Right cardiac atrium (tissue), 5 donors: ENCODE data around the gene LRWD1. TPM values are rescaled to one million over a fixed set of nuclear protein-coding genes. Genes with fewer than 3 reads are reported as not detected.
A peak's percentile ranks its signal among the peaks of the same experiment; 100 is the strongest.

Source experiments
- ATAC-seq, 2 donors: fragments of 200-7000 bp; cut with Tn5 transposase; one replicate each; pipeline versions ENCODE4 v1.8.0 to v1.9.1; 2020; ENCODE audit warnings: moderate library complexity in 2 of 2, mild to moderate bottlenecking in 1 of 2
- DNase-seq, 3 donors: peaks; one replicate each; pipeline ENCODE4 v3.0.0-alpha.2; 2020
- H3K27ac ChIP-seq: one replicate; pipeline ENCODE4 v1.5.1; 2013; ENCODE audit warnings: mild to moderate bottlenecking, low read length, control low read depth, moderate library complexity
- H3K27me3 ChIP-seq: one replicate; pipeline ENCODE4 v1.6.1; 2013; ENCODE audit not compliant: control insufficient read depth, insufficient read depth
- H3K4me1 ChIP-seq: one replicate; pipeline ENCODE4 v1.6.1; 2013; ENCODE audit warnings: low read length; ENCODE audit not compliant: control insufficient read depth, insufficient read depth
- H3K4me3 ChIP-seq: one replicate; pipeline ENCODE4 v1.5.1; 2013; ENCODE audit warnings: low read length, control low read depth
- H3K9me3 ChIP-seq: one replicate; pipeline ENCODE4 v1.6.1; 2013; ENCODE audit warnings: low read length; ENCODE audit not compliant: control insufficient read depth
- WGBS: extraction: QIAGEN DNeasy Blood & Tissue Kit; methylation state at CpG from one replicate; pipeline ENCODE4 v1.1.7; 2013; 5-methylcytosine and 5-hydroxymethylcytosine counted together
- intact Hi-C, 4 donors: fragments of 100-400 bp; cut with DNase I; formaldehyde crosslinking; loops; one replicate each; pipeline versions ENCODE4 v1.11.0 to v1.14.0; 2022 to 2023
- polyA plus RNA-seq: library from polyadenylated mRNA; stranded (reverse); fragments of 200-250 nt; gene quantifications from one replicate; pipeline ENCODE4 v1.2.3, GENCODE V29; 2013
- total RNA-seq, 4 donors: library from RNA; stranded (reverse); fragmentation: NEBNext Ultra II Directional; extraction: Animal tissue kit (Norgen Biotek cat#: 25700); gene quantifications; one replicate each; pipeline ENCODE4 v1.2.1, GENCODE V29; 2021
- donor health status: healthy with polysubstance abuse.
- donor health status: DM: no; HTN: yes; CAD: no.
- donor health status: DM: no; HTN: no; CAD: no.
- donor health status: DM: no; HTN: yes; CAD: no; lungs with severe emphysema.
- donor health status: DM: yes; HTN: yes; CAD: no.

The LRWD1 gene
- total and polyA plus RNA-seq, 5 donors = 8.5 to 14.2 (median 10.4) TPM

GRCh38 chr7:102456327-102456726 lies 8.5 kb upstream of the LRWD1 start:
- Histone ChIP-seq H3K27me3 (no peaks in the 10 kb centered on the region), H3K27ac (no peak overlapping the region), H3K9me3 (no peaks in the 10 kb centered on the region), H3K4me1 (no peaks in the 10 kb centered on the region), H3K4me3 (no peak overlapping the region)
- DNase-seq (peak in 1 of 3 donors; percentile 32), ATAC-seq (no peak)
- intact Hi-C loops = no loop called here
- WGBS = 89% methylated on average over 10 of the region's 10 CpGs

GRCh38 chr7:102457352-102457924 lies 7.3 kb upstream of the LRWD1 start:
- Histone ChIP-seq H3K27ac (no peak overlapping the region), H3K9me3 (no peaks in the 10 kb centered on the region), H3K4me1 (no peaks in the 10 kb centered on the region), H3K27me3 (no peaks in the 10 kb centered on the region), H3K4me3 (no peak overlapping the region)
- intact Hi-C loops = no loop called here
- DNase-seq (peak in 1 of 3 donors; percentile 57), ATAC-seq (no peak)
- WGBS = 92% methylated on average over 40 of the region's 40 CpGs

DNA sequence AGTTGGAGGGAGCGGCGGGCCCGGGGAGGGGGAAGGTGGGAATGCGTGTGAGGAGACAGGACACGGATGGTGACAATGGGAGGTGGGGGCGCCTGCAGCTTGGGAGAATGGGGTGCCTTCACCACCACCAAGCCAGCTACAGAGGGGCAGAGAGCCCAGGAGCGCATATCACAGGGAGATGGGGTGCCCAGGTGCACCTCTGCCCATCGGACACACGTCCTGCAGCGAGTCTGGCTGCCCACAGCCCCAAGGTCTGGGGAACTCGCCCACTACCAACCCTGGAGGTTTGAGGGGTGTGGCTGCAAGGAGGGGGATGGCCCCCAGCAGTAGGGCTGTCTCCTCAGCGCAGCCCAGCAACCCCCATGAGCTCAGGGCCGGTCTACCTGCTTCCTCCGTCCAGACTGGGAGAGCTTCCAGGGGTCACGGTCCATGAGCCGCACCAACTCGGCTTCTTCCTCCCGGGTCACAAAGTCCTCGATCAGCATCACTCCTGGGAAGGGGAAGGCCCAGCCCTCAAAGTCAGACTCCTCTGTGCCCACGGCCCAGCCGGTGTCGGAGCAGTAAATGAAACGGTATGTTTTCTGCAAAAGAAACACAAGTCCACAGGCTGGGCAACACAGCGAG lies 5.5 kb upstream of the LRWD1 start:
- ATAC-seq (no peak), DNase-seq (peak in 1 of 3 donors; percentile 42)
- Histone ChIP-seq H3K27ac (no peak overlapping the region), H3K9me3 (no peaks in the 10 kb centered on the region), H3K27me3 (no peaks in the 10 kb centered on the region), H3K4me1 (peaks cover 4% of the 10 kb centered on the region), H3K4me3 (no peak overlapping the region)
- intact Hi-C loops = no loop called here
- WGBS = 94% methylated on average over 24 of the region's 24 CpGs

GRCh38 chr7:102460467-102460866 lies 4.3 kb upstream of the LRWD1 start:
- no peaks in the 10 kb centered on the region for H3K27me3 ChIP-seq
- WGBS = 78% methylated on average over 8 of the region's 8 CpGs
- H3K27ac ChIP-seq = no peak overlapping the region
- peak in 1 of 3 donors; percentile 21 for DNase-seq
- H3K4me1 ChIP-seq = peaks cover 4% of the 10 kb centered on the region
- H3K4me3 ChIP-seq = no peak overlapping the region
- intact Hi-C loops = no loop called here
- no peak for ATAC-seq
- H3K9me3 ChIP-seq = no peaks in the 10 kb centered on the region

- WGBS = 11% methylated on average over 24 of the region's 24 CpGs
- DNase-seq (peak in 2 of 3 donors; percentile 54 to 57), ATAC-seq (no peak)
- intact Hi-C loops = no loop called here
- H3K27ac ChIP-seq = peak overlapping the region; percentile 19
- no peaks in the 10 kb centered on the region for H3K9me3 ChIP-seq
- peaks cover 4% of the 10 kb centered on the region for H3K4me1 ChIP-seq
- H3K4me3 ChIP-seq = peak overlapping the region; percentile 90
- H3K27me3 ChIP-seq = no peaks in the 10 kb centered on the region
Measured at GRCh38 chr7:102463841-102464576, 775 bp upstream of the LRWD1 start.

DNA sequence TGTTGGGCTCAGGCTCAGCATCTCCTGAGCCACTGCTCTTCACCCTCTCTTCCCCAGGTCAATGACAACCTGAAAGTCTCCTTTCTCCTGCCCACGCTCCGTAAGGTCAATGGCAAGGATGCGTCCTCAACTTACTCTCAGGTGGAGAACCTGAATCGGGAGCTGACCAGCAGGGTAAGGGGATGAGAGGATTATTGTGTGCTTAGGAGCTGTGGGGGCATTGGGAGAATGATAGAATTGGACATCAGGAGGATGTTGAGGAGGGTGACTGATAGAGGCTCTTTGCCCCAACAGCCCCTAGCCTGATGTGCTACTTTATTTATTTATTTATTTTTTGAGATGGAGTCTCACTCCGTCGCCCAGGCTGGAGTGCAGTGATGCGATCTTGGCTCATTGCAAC lies 1.3 kb downstream of the LRWD1 start:
- Histone ChIP-seq H3K9me3 (no peaks in the 10 kb centered on the region), H3K27me3 (no peaks in the 10 kb centered on the region), H3K27ac (no peak overlapping the region), H3K4me1 (peaks cover 4% of the 10 kb centered on the region), H3K4me3 (no peak overlapping the region)
- WGBS = 95% methylated on average over 7 of the region's 7 CpGs
- intact Hi-C loops = no loop called here
- no peak for ATAC-seq
- DNase-seq = no peak

DNA sequence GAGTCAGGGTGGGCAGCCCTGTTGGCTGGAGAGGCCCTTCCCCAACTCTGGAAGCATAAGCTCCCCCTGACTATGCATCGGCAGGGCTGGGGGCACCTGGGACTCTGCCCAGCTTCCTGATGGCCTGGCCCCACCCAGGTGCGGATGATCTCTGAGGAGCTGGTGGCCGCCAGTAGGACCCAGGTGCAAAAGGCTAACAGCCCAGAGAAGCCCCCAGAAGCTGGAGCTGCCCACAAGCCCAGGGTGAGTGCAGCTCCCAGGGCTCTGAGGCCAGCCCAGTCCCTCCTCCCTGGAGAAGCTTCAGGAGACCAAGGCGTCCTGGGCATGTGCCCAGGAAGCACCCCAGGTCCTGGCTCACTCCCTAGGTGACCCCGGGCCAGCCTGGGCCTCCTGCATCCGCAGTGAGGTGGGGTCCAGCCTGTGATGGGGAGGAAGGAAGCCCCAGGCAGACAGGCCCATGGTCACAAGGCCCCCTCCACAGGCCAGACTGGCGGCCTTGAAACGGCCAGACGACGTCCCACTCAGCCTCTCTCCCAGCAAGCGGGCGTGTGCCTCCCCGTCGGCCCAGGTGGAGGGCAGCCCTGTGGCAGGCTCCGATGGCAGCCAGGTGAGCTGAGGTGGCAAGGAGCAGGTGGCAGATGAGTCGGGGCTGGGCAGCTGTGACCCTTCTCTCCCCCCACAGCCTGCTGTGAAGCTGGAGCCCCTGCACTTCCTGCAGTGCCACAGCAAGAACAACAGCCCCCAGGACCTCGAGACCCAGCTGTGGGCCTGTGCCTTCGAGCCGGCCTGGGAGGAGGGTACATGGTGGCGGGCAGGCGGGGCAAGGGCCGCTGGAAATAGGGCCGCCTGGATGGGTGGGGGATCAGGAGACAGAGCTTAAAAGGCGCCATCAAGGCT lies 3.0 kb downstream of the LRWD1 start:
- no peak overlapping the region for H3K4me3 ChIP-seq
- H3K9me3 ChIP-seq = no peaks in the 10 kb centered on the region
- WGBS = 93% methylated on average over 24 of the region's 24 CpGs
- DNase-seq (peak in 2 of 3 donors; percentile 53 to 61), ATAC-seq (no peak)
- intact Hi-C loops = no loop called here
- peaks cover 4% of the 10 kb centered on the region for H3K4me1 ChIP-seq
- H3K27ac ChIP-seq = no peak overlapping the region
- no peaks in the 10 kb centered on the region for H3K27me3 ChIP-seq

GRCh38 chr7:102468478-102469350 lies 3.9 kb downstream of the LRWD1 start:
- Histone ChIP-seq H3K9me3 (no peaks in the 10 kb centered on the region), H3K27ac (no peak overlapping the region), H3K27me3 (no peaks in the 10 kb centered on the region), H3K4me3 (no peak overlapping the region), H3K4me1 (peaks cover 2% of the 10 kb centered on the region)
- WGBS = 86% methylated on average over 40 of the region's 40 CpGs
- DNase-seq = peak; percentile 15 to 59 (median 58)
- ATAC-seq = no peak
- intact Hi-C loops = no loop called here

GRCh38 chr7:102469351-102469971 lies 4.7 kb downstream of the LRWD1 start:
- ATAC-seq (no peak), DNase-seq (peak; percentile 17 to 58 (median 47))
- no peak overlapping the region for H3K27ac ChIP-seq
- H3K4me3 ChIP-seq = no peak overlapping the region
- 86% methylated on average over 24 of the region's 24 CpGs for WGBS
- H3K4me1 ChIP-seq = no peaks in the 10 kb centered on the region
- H3K27me3 ChIP-seq = no peaks in the 10 kb centered on the region
- intact Hi-C loops = no loop called here
- no peaks in the 10 kb centered on the region for H3K9me3 ChIP-seq
